Keratinocyte (primary cell): ENCODE results near the gene NPTX1. TPM values are rescaled to one million over a fixed set of nuclear protein-coding genes. Genes with fewer than 3 reads are reported as not detected.

Experiments used
- DNase-seq: peaks from one replicate; pipeline ENCODE4 v3.0.0-alpha.2; 2011; ENCODE audit warnings: low read depth, missing footprints, low spot score
- FAIRE-seq: peaks from 2 replicates; lab custom pipeline; 2011; peaks lifted over from hg19 to GRCh38; lab: Jason Lieb, UNC
- H2AFZ ChIP-seq: 2 replicates; pipeline ENCODE4 v1.6.0; 2012; ENCODE audit warnings: low read length, control low read depth, inconsistent platforms; ENCODE audit not compliant: control insufficient read depth
- H3K27ac ChIP-seq: 2 replicates; pipeline ENCODE4 v1.5.1; 2011; ENCODE audit warnings: low read length; ENCODE audit not compliant: control insufficient read depth, insufficient read depth
- H3K27me3 ChIP-seq: 3 replicates; pipeline ENCODE4 v1.6.0; 2011; ENCODE audit warnings: low read length; ENCODE audit not compliant: control insufficient read depth, insufficient read depth; ENCODE audit errors: extremely low read depth
- H3K36me3 ChIP-seq, 2 experiments: 2 replicates in 1 of 2; 3 replicates in 1 of 2; pipeline ENCODE4 v1.5.1; 2011; ENCODE audit warnings: low read length in 2 of 2, mild to moderate bottlenecking in 1 of 2; ENCODE audit not compliant: control insufficient read depth in 2 of 2, insufficient read depth in 2 of 2; ENCODE audit errors: extremely low read depth in 1 of 2
- H3K4me1 ChIP-seq: 3 replicates; pipeline ENCODE4 v1.5.1; 2011; ENCODE audit warnings: low read length; ENCODE audit not compliant: control insufficient read depth, insufficient read depth; ENCODE audit errors: extremely low read depth
- H3K4me2 ChIP-seq: 3 replicates; pipeline ENCODE4 v1.6.0; 2011; ENCODE audit warnings: low read depth, low read length; ENCODE audit not compliant: control insufficient read depth, insufficient read depth; ENCODE audit errors: extremely low read depth
- H3K4me3 ChIP-seq, 3 experiments: fragments of 200-600 bp in 1 of 3; sonication (generic) in 1 of 3; 2 replicates in 2 of 3; 3 replicates in 1 of 3; pipeline ENCODE4 v1.5.1; 2011 to 2016; ENCODE audit warnings: low read length in 3 of 3, mild to moderate bottlenecking in 3 of 3, control low read depth in 2 of 3, inconsistent platforms in 1 of 3, low read depth in 1 of 3, mixed read lengths in 1 of 3, mixed run types in 1 of 3, moderate library complexity in 1 of 3; ENCODE audit not compliant: control insufficient read depth in 2 of 3, insufficient read depth in 2 of 3; ENCODE audit errors: extremely low read depth in 1 of 3
- H3K79me2 ChIP-seq: 2 replicates; pipeline ENCODE4 v1.6.0; 2012; ENCODE audit warnings: low read length; ENCODE audit not compliant: control insufficient read depth, insufficient read depth
- H3K9ac ChIP-seq: 3 replicates; pipeline ENCODE4 v1.6.0; 2011; ENCODE audit warnings: low read length; ENCODE audit not compliant: control insufficient read depth, insufficient read depth; ENCODE audit errors: extremely low read depth
- H3K9me1 ChIP-seq: 3 replicates; pipeline ENCODE4 v1.6.0; 2011; ENCODE audit warnings: low read length; ENCODE audit not compliant: control insufficient read depth, insufficient read depth; ENCODE audit errors: extremely low read depth
- H3K9me3 ChIP-seq: 2 replicates; pipeline ENCODE4 v1.5.1; 2012; ENCODE audit warnings: low read depth, low read length; ENCODE audit not compliant: control insufficient read depth
- H4K20me1 ChIP-seq: 3 replicates; pipeline ENCODE4 v1.6.0; 2011; ENCODE audit warnings: low read length; ENCODE audit not compliant: control insufficient read depth, insufficient read depth; ENCODE audit errors: extremely low read depth
- CTCF ChIP-seq, 3 experiments: IDR thresholded peaks in 1 of 3; conservative IDR thresholded peaks in 1 of 3; optimal IDR thresholded peaks in 1 of 3; 2 replicates in 2 of 3; 3 replicates in 1 of 3; pipeline versions ENCODE3 to v1.5.1; 2011; ENCODE audit warnings: low read length in 3 of 3, mild to moderate bottlenecking in 3 of 3, moderate library complexity in 2 of 3, control low read depth in 1 of 3, inconsistent platforms in 1 of 3; ENCODE audit not compliant: insufficient read depth in 2 of 3; ENCODE audit errors: extremely low read depth in 1 of 3
- EZH2 ChIP-seq: IDR thresholded peaks from one replicate; pipeline ENCODE4 v1.6.1; 2012; ENCODE audit warnings: inconsistent platforms, mild to moderate bottlenecking, low read length, moderate library complexity
- dilution Hi-C: fragments of 300-500 bp; cut with MboI; formaldehyde crosslinking; loops from one replicate; pipeline ENCODE4 v1.7.0; 2020; ENCODE audit warnings: low sequenced_read_pairs; ENCODE audit not compliant: extremely low pct_ligation_motif_present
- polyA plus RNA-seq, 5 experiments: library from polyadenylated mRNA; depleted of rRNA in 3 of 5; stranded (reverse) in 3 of 5; stranded (forward) in 1 of 5; unstranded in 1 of 5; fragments of >200 nt; gene quantifications; 1 replicate in 1 of 5; 2 replicates in 3 of 5; 3 replicates in 1 of 5; pipeline versions ENCODE4 v1.2.1 to v1.2.3, GENCODE V29; 2011 to 2012; ENCODE audit warnings: missing spikeins in 2 of 5, low read depth in 1 of 5, low replicate concordance in 1 of 5

The NPTX1 gene
- polyA plus RNA-seq, 1 donor (not counting 4 experiments of a cell fraction or from before 2014, with no cell fraction given), result 0.03 TPM

GRCh38 chr17:80486692-80487091 is 10.3 kb upstream of the NPTX1 start:
- no peaks in the 10 kb centered on the region for H3K36me3 ChIP-seq
- H3K9me1 ChIP-seq, result no peaks in the 10 kb centered on the region
- H3K9ac ChIP-seq, result no peak overlapping the region
- DNase-seq (no peak), FAIRE-seq (no peak)
- no peaks in the 10 kb centered on the region for H3K4me1 ChIP-seq
- no peak overlapping the region for H3K4me3 ChIP-seq
- H3K27me3 ChIP-seq, result peaks cover 42% of the 10 kb centered on the region
- dilution Hi-C loops, result no loop called here
- no peak overlapping the region for H3K27ac ChIP-seq
- H2AFZ ChIP-seq, result no peak overlapping the region
- peaks cover 9% of the 10 kb centered on the region for H3K9me3 ChIP-seq
- no peak for TF ChIP-seq CTCF (optimal IDR thresholded peaks at IDR 0.05 in 1 of 3, IDR thresholded peaks at IDR 0.05 in 1 of 3, conservative IDR thresholded peaks at IDR 0.05 in 1 of 3; ENCODE audit: extremely low read depth in 1 of 3, insufficient read depth in 2 of 3, low read length in 3 of 3)
- no peak for TF ChIP-seq EZH2
- no peak overlapping the region for H3K4me2 ChIP-seq
- H3K79me2 ChIP-seq, result no peaks in the 10 kb centered on the region
- H4K20me1 ChIP-seq, result no peaks in the 10 kb centered on the region

- H3K27me3 ChIP-seq, result peaks cover 46% of the 10 kb centered on the region
- H3K4me3 ChIP-seq, result no peak overlapping the region
- H3K9me1 ChIP-seq, result no peaks in the 10 kb centered on the region
- no peak for FAIRE-seq
- no peak overlapping the region for H3K9ac ChIP-seq
- no peak for TF ChIP-seq CTCF (optimal IDR thresholded peaks at IDR 0.05 in 1 of 3, IDR thresholded peaks at IDR 0.05 in 1 of 3, conservative IDR thresholded peaks at IDR 0.05 in 1 of 3; ENCODE audit: extremely low read depth in 1 of 3, insufficient read depth in 2 of 3, low read length in 3 of 3)
- TF ChIP-seq EZH2, result no peak
- H3K79me2 ChIP-seq, result no peaks in the 10 kb centered on the region
- H2AFZ ChIP-seq, result no peak overlapping the region
- no peak for DNase-seq
- H4K20me1 ChIP-seq, result no peaks in the 10 kb centered on the region
- peaks cover 9% of the 10 kb centered on the region for H3K9me3 ChIP-seq
- dilution Hi-C loops, result no loop called here
- no peak overlapping the region for H3K4me2 ChIP-seq
- H3K36me3 ChIP-seq, result no peaks in the 10 kb centered on the region
- H3K4me1 ChIP-seq, result no peaks in the 10 kb centered on the region
- H3K27ac ChIP-seq, result no peak overlapping the region
These were observed 9.4 kb upstream of the NPTX1 start for GRCh38 chr17:80485846-80486245.
